Astrocyte (in vitro differentiated cells and primary cell): Measurements from ENCODE around the gene SDHAF2.

Experiments
- CTCF ChIP-seq: IDR thresholded peaks from 2 replicates; pipeline ENCODE4 v1.5.1; 2011; ENCODE audit warnings: low read depth, mild to moderate bottlenecking, inconsistent platforms, low read length, moderate library complexity; ENCODE audit not compliant: insufficient read depth
- EZH2 ChIP-seq: IDR thresholded peaks from 2 replicates; pipeline ENCODE4 v1.6.1; 2012; ENCODE audit warnings: mild to moderate bottlenecking, low read length, inconsistent platforms; ENCODE audit not compliant: insufficient read depth

GRCh38 chr11:61473370-61474012, 43.6 kb downstream of the SDHAF2 start:
- TF ChIP-seq EZH2 (no peak), CTCF (no peak)
